Neural progenitor cell (in vitro differentiated cells): ENCODE measurements around the gene CRMP1. TPM values are rescaled to one million over a fixed set of nuclear protein-coding genes. Genes with fewer than 3 reads are reported as not detected.
A peak's percentile ranks its signal among the peaks of the same experiment; 100 is the strongest.

ENCODE experiments used
- DNase-seq: peaks from one replicate; pipeline ENCODE4 v3.0.0-alpha.2; 2016; ENCODE audit warnings: low spot score
- H2AFZ ChIP-seq: fragments of 200-600 bp; sonication (generic); replicated peaks from 2 replicates; pipeline ENCODE4 v1.6.1; 2016; ENCODE audit warnings: antibody characterized with exemption
- H3F3A ChIP-seq: fragments of 200-600 bp; sonication (generic); 2 replicates; pipeline ENCODE4 v1.6.1; 2016; ENCODE audit warnings: antibody characterized with exemption, low read depth
- H3K27ac ChIP-seq: fragments of 200-600 bp; sonication (generic); 2 replicates; pipeline ENCODE4 v1.5.1; 2016; ENCODE audit warnings: mild to moderate bottlenecking
- H3K27me3 ChIP-seq: fragments of 200-600 bp; sonication (generic); 2 replicates; pipeline ENCODE4 v1.6.1; 2016; ENCODE audit warnings: mild to moderate bottlenecking, moderate library complexity
- H3K36me3 ChIP-seq: fragments of 200-600 bp; sonication (generic); 2 replicates; pipeline ENCODE4 v1.5.1; 2016
- H3K4me1 ChIP-seq: fragments of 200-600 bp; sonication (generic); 2 replicates; pipeline ENCODE4 v1.6.1; 2016; ENCODE audit warnings: mixed run types
- H3K4me2 ChIP-seq: fragments of 200-600 bp; sonication (generic); 2 replicates; pipeline ENCODE4 v1.6.1; 2016
- H3K4me3 ChIP-seq: fragments of 200-600 bp; sonication (generic); 2 replicates; pipeline ENCODE4 v1.5.1; 2016
- H3K79me2 ChIP-seq: fragments of 200-600 bp; sonication (generic); 2 replicates; pipeline ENCODE4 v1.6.1; 2016; ENCODE audit warnings: low read depth
- H3K9ac ChIP-seq: fragments of 200-600 bp; sonication (generic); 2 replicates; pipeline ENCODE4 v1.6.1; 2016
- H3K9me3 ChIP-seq: fragments of 200-600 bp; sonication (generic); 2 replicates; pipeline ENCODE4 v1.5.1; 2016; ENCODE audit warnings: low read depth
- H4K20me1 ChIP-seq: fragments of 200-600 bp; sonication (generic); 2 replicates; pipeline ENCODE4 v1.6.1; 2016; ENCODE audit warnings: low read depth
- H3K27ac Mint-ChIP-seq: 3 replicates; pipeline ENCODE4 v1.8.0; 2021; ENCODE audit warnings: mixed read lengths
- H3K27me3 Mint-ChIP-seq: 2 replicates; pipeline ENCODE4 v1.8.0; 2022; ENCODE audit warnings: low read depth, mild to moderate bottlenecking, inconsistent platforms, moderate library complexity, mixed read lengths; ENCODE audit not compliant: insufficient read depth
- H3K36me3 Mint-ChIP-seq: 3 replicates; pipeline ENCODE4 v1.8.0; 2021; ENCODE audit warnings: mixed read lengths
- H3K4me1 Mint-ChIP-seq: 3 replicates; pipeline ENCODE4 v1.8.0; 2021; ENCODE audit warnings: mixed read lengths
- H3K4me3 Mint-ChIP-seq: 3 replicates; pipeline ENCODE4 v1.8.0; 2021; ENCODE audit warnings: mild to moderate bottlenecking, moderate library complexity, mixed read lengths
- H3K9me3 Mint-ChIP-seq: 3 replicates; pipeline ENCODE4 v1.8.0; 2020; ENCODE audit warnings: mixed read lengths
- EZH2 ChIP-seq: fragments of 200-600 bp; sonication (generic); IDR thresholded peaks from 2 replicates; pipeline ENCODE4 v1.6.1; 2017; ENCODE audit warnings: antibody characterized with exemption, mild to moderate bottlenecking, moderate library complexity
- EZH2phosphoT487 ChIP-seq: fragments of 200-600 bp; sonication (generic); IDR thresholded peaks from 2 replicates; pipeline ENCODE4 v1.6.1; 2017; ENCODE audit warnings: antibody characterized with exemption
- total RNA-seq: library from RNA; depleted of rRNA; stranded (reverse); fragments of >200 nt; gene quantifications from 2 replicates; pipeline ENCODE4 v1.2.3, GENCODE V29; 2015; ENCODE audit warnings: low replicate concordance
- TF ChIP-seq, protein P1 (sequence below): fragments of 200-600 bp; sonication (generic); IDR thresholded peaks from 2 replicates; pipeline ENCODE4 v1.5.1; 2017; ENCODE audit warnings: antibody characterized with exemption, mild to moderate bottlenecking

CRMP1 gene
- total RNA-seq, 1 donor from 2014 or later: 91.4 TPM

DNA sequence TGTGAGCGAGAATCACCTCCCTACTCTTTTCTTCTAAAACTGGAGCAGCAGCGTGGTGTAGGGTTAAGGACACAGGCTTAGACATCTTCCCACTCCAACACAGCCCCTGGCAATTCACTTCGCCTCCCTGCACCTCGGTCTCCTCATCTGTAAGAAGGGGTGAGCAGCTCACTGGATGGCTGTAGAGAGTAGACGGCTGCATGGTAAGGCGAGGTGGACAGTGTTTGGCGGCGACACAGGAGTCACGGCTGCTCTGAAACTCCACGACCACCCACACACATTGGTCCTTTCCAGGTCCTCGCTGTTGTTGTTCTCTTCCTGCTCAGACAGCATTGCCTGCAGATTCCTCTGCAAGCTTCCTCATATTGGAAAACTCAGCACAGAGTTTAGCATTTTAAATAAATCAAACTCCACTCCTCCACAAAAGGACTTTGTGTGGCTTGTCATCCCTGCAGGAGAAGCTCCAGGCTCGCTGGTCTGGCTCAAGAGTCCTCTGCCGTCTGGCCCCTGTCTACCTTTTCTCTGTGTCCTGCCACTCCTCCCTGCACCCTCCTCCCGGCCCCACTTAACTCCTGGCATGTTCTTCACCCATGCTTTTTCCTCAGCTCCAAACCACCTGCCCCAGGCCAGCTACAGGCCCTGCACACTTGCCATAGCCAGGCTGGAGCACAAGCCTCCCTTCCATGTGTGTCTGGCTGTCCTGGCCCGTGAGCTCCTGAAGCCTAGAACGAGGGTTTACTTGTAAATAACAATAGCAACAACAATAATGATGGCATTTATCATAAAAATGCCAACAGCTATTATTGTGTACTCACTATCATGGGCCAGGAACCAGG lies 41.3 kb upstream of the CRMP1 start:
- no peak overlapping the region for H3K9ac ChIP-seq
- H3K27ac ChIP-seq: no peak overlapping the region
- Mint-ChIP-seq H3K27ac (no peak overlapping the region), H3K9me3 (no peaks in the 10 kb centered on the region), H3K4me3 (no peak overlapping the region), H3K4me1 (peaks cover 22% of the 10 kb centered on the region), H3K36me3 (no peaks in the 10 kb centered on the region), H3K27me3 (peaks cover 16% of the 10 kb centered on the region)
- peaks cover 4% of the 10 kb centered on the region for H4K20me1 ChIP-seq
- no peak overlapping the region for H2AFZ ChIP-seq
- H3K4me1 ChIP-seq: peaks cover 8% of the 10 kb centered on the region
- no peaks in the 10 kb centered on the region for H3K36me3 ChIP-seq
- H3K9me3 ChIP-seq: no peaks in the 10 kb centered on the region
- no peak for DNase-seq
- no peak overlapping the region for H3K4me3 ChIP-seq
- no peak overlapping the region for H3K4me2 ChIP-seq
- no peaks in the 10 kb centered on the region for H3F3A ChIP-seq
- H3K27me3 ChIP-seq: peaks cover 56% of the 10 kb centered on the region
- TF ChIP-seq EZH2phosphoT487: no peak
- TF ChIP-seq, protein P1, sequence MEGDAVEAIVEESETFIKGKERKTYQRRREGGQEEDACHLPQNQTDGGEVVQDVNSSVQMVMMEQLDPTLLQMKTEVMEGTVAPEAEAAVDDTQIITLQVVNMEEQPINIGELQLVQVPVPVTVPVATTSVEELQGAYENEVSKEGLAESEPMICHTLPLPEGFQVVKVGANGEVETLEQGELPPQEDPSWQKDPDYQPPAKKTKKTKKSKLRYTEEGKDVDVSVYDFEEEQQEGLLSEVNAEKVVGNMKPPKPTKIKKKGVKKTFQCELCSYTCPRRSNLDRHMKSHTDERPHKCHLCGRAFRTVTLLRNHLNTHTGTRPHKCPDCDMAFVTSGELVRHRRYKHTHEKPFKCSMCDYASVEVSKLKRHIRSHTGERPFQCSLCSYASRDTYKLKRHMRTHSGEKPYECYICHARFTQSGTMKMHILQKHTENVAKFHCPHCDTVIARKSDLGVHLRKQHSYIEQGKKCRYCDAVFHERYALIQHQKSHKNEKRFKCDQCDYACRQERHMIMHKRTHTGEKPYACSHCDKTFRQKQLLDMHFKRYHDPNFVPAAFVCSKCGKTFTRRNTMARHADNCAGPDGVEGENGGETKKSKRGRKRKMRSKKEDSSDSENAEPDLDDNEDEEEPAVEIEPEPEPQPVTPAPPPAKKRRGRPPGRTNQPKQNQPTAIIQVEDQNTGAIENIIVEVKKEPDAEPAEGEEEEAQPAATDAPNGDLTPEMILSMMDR: no peak
- no peak for TF ChIP-seq EZH2
- H3K79me2 ChIP-seq: no peaks in the 10 kb centered on the region

DNA sequence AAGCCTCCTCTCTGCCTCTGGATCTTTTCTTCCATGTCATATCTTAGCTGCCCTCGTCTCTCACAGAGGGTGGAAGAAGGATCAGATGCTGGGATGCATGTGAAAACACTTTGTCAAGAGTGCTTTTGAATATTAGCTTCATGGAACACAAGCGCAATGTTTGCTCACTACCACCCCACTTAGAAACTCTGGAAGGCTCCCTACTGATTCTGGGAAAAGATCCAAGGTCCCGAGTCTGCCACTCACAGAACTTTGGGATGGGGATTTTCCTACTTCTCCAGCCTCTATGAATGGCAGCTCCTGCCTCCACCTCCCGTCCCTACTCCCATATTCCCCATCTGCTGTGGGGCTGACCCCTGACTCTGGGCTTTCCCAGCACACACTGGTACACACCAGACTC lies 40.2 kb upstream of the CRMP1 start:
- peaks cover 15% of the 10 kb centered on the region for H3K27me3 Mint-ChIP-seq
- H3K4me1 Mint-ChIP-seq: peaks cover 13% of the 10 kb centered on the region
- Histone ChIP-seq H4K20me1 (peaks cover 2% of the 10 kb centered on the region), H3K9me3 (no peaks in the 10 kb centered on the region), H3K4me1 (peaks cover 3% of the 10 kb centered on the region), H3K4me2 (no peak overlapping the region), H3K9ac (no peak overlapping the region), H3F3A (no peaks in the 10 kb centered on the region), H3K27me3 (peaks cover 55% of the 10 kb centered on the region), H2AFZ (no peak overlapping the region), H3K27ac (no peak overlapping the region), H3K4me3 (no peak overlapping the region), H3K36me3 (no peaks in the 10 kb centered on the region), H3K79me2 (no peaks in the 10 kb centered on the region)
- H3K4me3 Mint-ChIP-seq: no peak overlapping the region
- no peaks in the 10 kb centered on the region for H3K36me3 Mint-ChIP-seq
- TF ChIP-seq EZH2 (no peak), EZH2phosphoT487 (no peak)
- TF ChIP-seq, protein P1: no peak
- DNase-seq: no peak
- H3K9me3 Mint-ChIP-seq: no peaks in the 10 kb centered on the region
- no peak overlapping the region for H3K27ac Mint-ChIP-seq

GRCh38 chr4:5932035-5932568 lies 39.2 kb upstream of the CRMP1 start:
- no peak overlapping the region for H3K4me2 ChIP-seq
- H3K9me3 ChIP-seq: no peaks in the 10 kb centered on the region
- TF ChIP-seq EZH2phosphoT487: no peak
- no peak for TF ChIP-seq EZH2
- TF ChIP-seq, protein P1: no peak
- Mint-ChIP-seq H3K9me3 (no peaks in the 10 kb centered on the region), H3K4me3 (no peak overlapping the region), H3K36me3 (no peaks in the 10 kb centered on the region), H3K27ac (peak overlapping the region; percentile 31), H3K4me1 (peaks cover 19% of the 10 kb centered on the region), H3K27me3 (peaks cover 11% of the 10 kb centered on the region)
- no peaks in the 10 kb centered on the region for H3F3A ChIP-seq
- H3K4me3 ChIP-seq: no peak overlapping the region
- no peak overlapping the region for H3K27ac ChIP-seq
- no peaks in the 10 kb centered on the region for H3K79me2 ChIP-seq
- H2AFZ ChIP-seq: no peak overlapping the region
- DNase-seq: no peak
- H3K4me1 ChIP-seq: no peaks in the 10 kb centered on the region
- no peaks in the 10 kb centered on the region for H3K36me3 ChIP-seq
- H3K9ac ChIP-seq: no peak overlapping the region
- no peaks in the 10 kb centered on the region for H4K20me1 ChIP-seq
- H3K27me3 ChIP-seq: peaks cover 45% of the 10 kb centered on the region
